Measurements from ENCODE around the gene NOP56.
"Not testable (repeated sequence)": the region's sequence is repeated elsewhere in the genome, so short reads cannot be mapped to it uniquely, and the experiment has no call there.

The NOP56 gene

GRCh38 chr20:2652724-2653555 lies 508 bp downstream of the NOP56 start:
- no peak for DNase-seq

DNA sequence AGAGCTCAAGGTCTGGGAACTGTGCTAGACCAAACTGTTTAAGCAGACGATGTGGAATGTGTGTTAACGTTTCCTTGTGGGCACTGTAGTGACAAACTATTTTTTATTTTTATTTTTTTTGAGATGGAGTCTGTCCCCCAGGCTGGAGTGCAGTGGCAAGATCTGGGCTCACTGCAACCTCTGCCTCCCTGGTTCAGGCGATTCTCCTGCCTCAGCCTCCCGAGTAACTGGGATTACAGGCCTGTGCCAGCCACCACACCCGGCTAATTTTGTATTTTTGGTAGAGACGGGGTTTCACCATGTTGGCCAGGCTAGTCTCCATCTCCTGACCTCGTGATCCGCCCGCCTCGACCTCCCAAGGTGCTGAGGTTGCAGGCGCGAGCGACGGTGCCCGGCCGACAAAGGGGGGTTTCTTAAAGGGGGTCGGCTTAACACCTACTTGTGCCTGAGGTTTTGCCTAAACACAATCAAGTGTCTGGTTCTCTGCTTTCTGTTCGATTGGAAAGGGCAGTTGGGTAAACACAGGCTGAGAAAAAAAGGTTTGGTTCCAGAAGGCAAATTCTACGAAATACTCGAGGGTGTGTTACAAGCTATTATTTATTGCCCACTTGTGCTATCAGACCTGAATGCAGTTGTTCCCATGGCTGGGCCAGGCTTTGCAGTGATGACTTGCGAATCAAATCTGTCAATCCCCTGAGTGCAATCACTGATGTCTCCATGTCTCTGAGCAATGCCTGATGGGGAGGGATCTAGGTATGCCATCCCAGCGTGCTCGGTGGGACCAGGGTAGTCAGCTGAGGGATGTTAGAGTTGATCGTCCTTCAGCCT lies 1.3 kb downstream of the NOP56 start:
- no peak for DNase-seq

DNA sequence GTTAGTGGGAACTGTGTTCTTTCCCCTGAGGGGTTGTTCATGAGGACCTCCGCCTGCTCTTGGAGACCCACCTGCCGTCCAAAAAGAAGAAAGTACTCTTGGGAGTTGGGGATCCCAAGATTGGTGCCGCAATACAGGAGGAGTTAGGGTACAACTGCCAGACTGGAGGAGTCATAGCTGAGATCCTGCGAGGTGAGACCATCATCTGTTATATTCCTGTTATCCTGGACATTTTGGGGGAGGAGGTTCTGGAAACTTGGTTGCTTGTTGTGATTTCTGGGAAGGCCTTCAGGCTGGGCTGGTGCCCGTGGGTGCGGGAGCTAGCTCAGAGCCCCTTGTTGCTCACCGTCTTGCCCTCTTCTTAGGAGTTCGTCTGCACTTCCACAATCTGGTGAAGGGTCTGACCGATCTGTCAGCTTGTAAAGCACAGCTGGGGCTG lies 2.0 kb downstream of the NOP56 start:
- DNase-seq, result no peak

- no peak for DNase-seq
Measured at GRCh38 chr20:2654831-2655230, 2.4 kb downstream of the NOP56 start.

- DNase-seq, result no peak
Measured at GRCh38 chr20:2655331-2656116, 3.1 kb downstream of the NOP56 start.

- no peak for DNase-seq
Measured at GRCh38 chr20:2656471-2657117, 4.2 kb downstream of the NOP56 start.

DNA sequence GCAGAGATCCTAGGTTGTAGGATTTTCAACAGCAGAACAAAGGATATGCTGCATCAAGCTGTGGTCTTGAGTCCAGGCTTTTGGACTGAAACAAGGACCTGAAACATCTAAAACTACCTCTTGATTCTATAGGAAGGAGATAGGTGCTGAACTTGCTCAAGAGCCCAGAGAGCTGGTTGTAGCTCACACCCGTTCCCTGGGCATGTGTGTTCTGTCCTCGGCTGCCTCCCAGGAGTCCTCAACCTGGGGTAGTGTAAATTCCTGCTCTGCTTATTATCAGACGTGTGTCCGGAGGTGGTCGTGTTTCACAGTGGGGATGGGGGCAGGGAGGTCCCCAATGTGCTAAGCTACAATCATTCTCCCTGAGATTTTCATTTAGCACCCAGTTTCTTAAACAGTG lies 4.8 kb downstream of the NOP56 start:
- DNase-seq, result no peak

- DNase-seq, result no peak
Measured at GRCh38 chr20:2657674-2658073, 5.2 kb downstream of the NOP56 start.

GRCh38 chr20:2658414-2659354 lies 6.3 kb downstream of the NOP56 start:
- no peak for DNase-seq

- DNase-seq, result no peak
Measured at GRCh38 chr20:2659547-2659946, 7.1 kb downstream of the NOP56 start.

DNA sequence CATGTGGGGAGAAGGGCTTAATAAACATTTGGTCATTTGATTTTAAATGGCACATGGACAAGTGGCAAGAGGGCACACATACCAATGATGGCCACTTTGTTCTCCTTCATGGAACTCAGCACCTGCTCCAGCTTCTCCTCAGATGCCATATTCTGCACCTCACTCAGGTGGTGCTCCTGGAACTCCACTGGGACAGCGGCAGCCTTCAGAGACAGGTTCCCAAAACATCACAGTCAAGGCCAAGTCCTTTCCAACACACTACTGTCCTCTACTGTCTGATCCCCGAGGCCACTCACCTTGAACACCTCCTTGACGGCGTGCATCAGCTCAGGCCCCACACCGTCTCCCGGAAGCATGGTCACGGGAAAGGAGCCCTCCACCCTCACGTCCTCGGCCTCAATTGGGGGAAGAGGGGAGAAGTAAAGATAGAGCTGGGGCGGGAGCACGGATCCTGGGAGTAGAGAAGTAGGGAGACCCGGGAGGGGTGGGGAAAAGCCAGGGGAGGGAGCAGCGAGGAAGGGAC lies 11.0 kb downstream of the NOP56 start:
- no peak for DNase-seq

DNA sequence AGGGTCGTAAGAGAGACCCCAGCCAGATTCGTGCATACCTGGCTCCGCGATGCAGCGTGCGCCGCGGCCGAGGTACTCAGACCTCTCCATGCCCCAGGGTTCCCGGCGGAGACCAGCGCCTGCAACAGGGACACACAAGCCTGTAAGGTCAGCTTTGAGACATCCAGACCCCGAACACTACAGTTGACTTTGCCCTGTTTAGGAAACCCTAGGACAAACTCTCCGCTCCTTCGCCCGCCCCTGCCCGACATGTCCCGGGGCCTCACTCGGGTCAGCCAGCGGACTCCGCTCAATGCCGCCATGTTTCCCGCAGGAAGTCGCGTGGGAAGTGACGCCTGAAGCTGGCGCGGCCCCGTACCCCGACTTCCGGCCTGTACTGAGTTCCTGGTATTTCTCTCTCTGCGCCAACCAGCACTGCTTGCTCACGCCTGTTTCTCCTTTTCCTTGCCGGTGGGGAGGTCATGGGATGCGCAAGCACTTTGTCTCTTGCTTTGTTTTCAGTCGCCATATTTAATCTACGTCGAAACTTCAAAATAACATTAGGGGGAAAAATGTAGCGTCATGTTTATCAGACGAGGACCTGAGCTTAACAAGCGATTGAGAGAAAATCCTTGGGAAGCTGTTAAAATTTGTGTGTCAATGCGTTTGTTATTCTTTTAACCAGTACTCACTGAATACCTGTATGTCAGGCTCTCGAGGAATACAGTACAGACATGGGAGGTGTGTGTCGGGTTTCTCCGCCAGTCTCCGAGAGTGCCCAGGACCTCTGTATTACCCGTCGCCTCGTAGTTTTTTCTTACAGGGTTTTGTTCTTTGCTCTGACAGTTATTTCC lies 11.7 kb downstream of the NOP56 start, which contains the start of gene IDH3B:
Gene IDH3B, minus strand, starts transcription at position 330 of the 833 bp plus-strand sequence. Its CDS starts 28 bp downstream, at position 302.
- DNase-seq, result peak; percentile 95

- DNase-seq, result peak; percentile 51
Measured at GRCh38 chr20:2671977-2672376, 19.5 kb downstream of the NOP56 start.

DNA sequence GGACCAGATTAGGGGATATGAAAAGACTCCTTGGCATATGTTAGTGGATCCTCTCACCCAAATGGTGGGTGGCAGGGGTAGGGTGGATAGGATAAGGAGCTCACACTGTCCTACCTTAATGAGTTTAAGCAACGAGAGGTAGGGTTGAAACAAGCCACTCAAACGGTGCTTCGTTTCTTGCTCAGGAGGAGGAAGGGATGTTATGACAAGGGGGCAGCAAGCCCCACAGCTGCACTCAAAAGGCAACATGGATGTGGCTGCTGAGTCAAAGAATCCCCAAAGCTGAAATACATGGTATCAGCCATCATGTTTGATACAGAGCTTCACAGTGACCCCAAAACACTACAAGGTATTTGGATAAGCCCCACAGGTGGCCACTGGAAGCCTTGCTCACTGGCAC lies 20.0 kb downstream of the NOP56 start:
- no peak for DNase-seq

DNA sequence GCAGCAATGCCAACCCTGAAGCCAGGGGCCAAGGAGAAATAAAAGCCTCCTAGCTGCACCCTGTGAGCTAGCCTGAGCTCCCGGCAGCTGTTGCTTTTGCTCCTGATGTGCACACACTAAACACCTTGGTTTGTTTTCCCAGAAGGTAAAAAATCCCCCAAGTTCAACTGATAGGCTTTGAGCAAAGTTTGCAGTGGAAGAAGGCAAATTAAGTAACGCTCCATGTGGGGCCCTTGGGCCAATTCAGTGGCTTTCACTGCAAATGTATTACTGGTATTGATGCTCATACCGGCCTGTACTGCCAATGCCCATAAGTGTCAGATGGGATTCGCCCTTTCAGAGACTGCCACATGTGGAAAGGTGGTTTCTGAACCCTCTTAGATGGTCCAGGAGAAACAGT lies 21.0 kb downstream of the NOP56 start:
- DNase-seq, result no peak

- DNase-seq, result no peak
Measured at GRCh38 chr20:2680046-2680445, 27.6 kb downstream of the NOP56 start.

DNA sequence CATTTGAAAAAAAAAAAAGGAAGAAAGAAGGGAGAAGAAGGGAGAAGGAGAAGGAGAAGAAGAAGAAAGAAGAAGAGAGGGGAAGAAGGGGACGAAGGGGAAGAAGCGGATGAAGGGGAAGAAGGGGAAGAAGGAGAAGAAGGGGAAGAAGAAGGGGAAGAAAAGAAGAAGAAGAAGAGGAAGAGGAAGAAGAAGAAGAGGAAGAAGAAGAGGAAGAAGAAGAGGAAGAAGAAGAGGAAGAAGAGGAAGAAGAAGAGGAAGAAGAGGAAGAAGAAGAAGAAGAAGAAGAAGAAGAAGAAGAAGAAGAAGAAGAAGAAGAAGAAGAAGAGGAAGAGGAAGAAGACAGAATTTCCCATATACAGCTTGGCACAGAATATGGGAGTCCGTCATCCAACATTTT lies 29.6 kb downstream of the NOP56 start:
- not testable (repeated sequence) for DNase-seq

GRCh38 chr20:2684817-2685216 lies 32.4 kb downstream of the NOP56 start:
- peak; percentile 74 for DNase-seq

- DNase-seq, result no peak
Measured at GRCh38 chr20:2687514-2687913, 35.1 kb downstream of the NOP56 start.

GRCh38 chr20:2688041-2688591 lies 35.7 kb downstream of the NOP56 start:
- no peak for DNase-seq
